ENCODE measurements around the gene PARP16. TPM values are rescaled to one million over a fixed set of nuclear protein-coding genes. Genes with fewer than 3 reads are reported as not detected.

Gene PARP16
- polyA plus RNA-seq, 2 of the 4 experiments (the other 2 are of a cell fraction): 7.5 to 9.8 TPM

- TF ChIP-seq ZNF302 (CRISPR knock-in tag; IDR thresholded peaks at IDR 0.05): no peak
Observed at GRCh38 chr15:65246026-65246714, 40.5 kb downstream of the PARP16 start (continued).

DNA sequence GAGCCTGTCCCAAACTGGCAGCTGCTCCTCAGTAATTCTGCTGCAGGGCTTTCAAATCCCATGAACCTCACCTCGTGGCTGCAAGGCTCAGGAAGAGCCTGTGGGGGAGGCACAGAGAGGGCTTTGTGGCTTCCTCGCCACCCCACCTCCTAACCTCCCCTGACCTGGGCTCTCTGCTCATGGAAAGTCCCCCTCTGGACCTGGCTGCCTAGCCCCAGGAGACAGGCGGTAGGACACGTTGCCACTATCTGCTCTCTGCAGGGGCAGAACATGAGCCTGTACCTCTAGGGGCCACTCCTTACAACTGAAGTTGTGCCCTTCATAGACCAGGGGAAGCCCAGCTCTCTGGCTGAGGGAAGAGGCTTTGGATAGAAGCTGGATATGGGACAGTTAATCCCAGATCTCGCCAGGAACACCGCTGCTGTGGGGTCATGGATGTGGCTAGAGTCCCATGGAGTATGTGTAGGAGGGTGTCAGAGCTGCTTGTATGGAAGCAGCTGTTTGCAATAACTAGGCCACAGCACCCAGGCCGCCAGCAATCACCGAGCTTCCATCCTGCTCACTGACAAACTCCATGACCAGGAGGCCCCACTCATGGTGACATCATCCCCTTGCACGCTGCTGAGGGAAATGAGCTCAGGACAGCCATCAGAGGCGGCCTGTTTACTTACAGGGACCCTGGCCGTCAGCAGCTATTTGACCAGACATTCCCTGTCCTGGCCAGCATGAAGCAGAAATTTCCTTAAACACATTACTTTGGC is 41.4 kb downstream of the PARP16 start:
- Histone ChIP-seq H3K27ac (no peak overlapping the region), H3K9me3 (no peaks in the 10 kb centered on the region), H3K4me3 (no peak overlapping the region), H3K4me2 (no peak overlapping the region), H3K4me1 (peaks cover 3% of the 10 kb centered on the region; the same call in 1 of the 3 replicates)
- FAIRE-seq (no peak), DNase-seq (ENCODE audit: low read depth in 1 of 2, low spot score in 1 of 2) (no peak), ATAC-seq (no peak)
- ChIA-PET CTCF (interaction anchor here (1.0 to 3.0 kb wide), 9 partner anchors 11 to 168 kb away, joined by 3 to 22 read pairs (median 4); no protein-coding TSS in a partner anchor), POLR2A (no interaction called here)
- no peak for TF ChIP-seq NFE2L2 (conservative IDR thresholded peaks at IDR 0.05; ENCODE audit: low read length)
- no peak for TF ChIP-seq HOXA7 (CRISPR knock-in tag; IDR thresholded peaks at IDR 0.05)
- TF ChIP-seq FOSL2 (IDR thresholded peaks at IDR 0.05): no peak
- TF ChIP-seq FOSL2 (CRISPR knock-in tag; IDR thresholded peaks at IDR 0.05): no peak
- no peak for TF ChIP-seq FOSB (CRISPR knock-in tag; IDR thresholded peaks at IDR 0.05)
- no peak for TF ChIP-seq RARB (CRISPR knock-in tag; IDR thresholded peaks at IDR 0.05)
- no peak for TF ChIP-seq HEYL (CRISPR knock-in tag; IDR thresholded peaks at IDR 0.05)
- no peak for TF ChIP-seq CBX8 (IDR thresholded peaks at IDR 0.05)
- TF ChIP-seq CBX2 (IDR thresholded peaks at IDR 0.05; ENCODE audit: borderline replicate concordance, low read depth): no peak
- no peak for TF ChIP-seq ZFP36 (IDR thresholded peaks at IDR 0.05; ENCODE audit: borderline replicate concordance, partially characterized antibody)
- TF ChIP-seq, protein P1, sequence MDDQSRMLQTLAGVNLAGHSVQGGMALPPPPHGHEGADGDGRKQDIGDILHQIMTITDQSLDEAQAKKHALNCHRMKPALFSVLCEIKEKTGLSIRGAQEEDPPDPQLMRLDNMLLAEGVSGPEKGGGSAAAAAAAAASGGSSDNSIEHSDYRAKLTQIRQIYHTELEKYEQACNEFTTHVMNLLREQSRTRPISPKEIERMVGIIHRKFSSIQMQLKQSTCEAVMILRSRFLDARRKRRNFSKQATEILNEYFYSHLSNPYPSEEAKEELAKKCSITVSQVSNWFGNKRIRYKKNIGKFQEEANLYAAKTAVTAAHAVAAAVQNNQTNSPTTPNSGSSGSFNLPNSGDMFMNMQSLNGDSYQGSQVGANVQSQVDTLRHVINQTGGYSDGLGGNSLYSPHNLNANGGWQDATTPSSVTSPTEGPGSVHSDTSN (IDR thresholded peaks at IDR 0.05): no peak
- no peak for TF ChIP-seq TP53 (CRISPR knock-in tag; IDR thresholded peaks at IDR 0.05)
- 75% methylated on average over 11 of the region's 11 CpGs for WGBS (ENCODE audit: missing lambda C conversion rate)

- H3K9me3 ChIP-seq: no peaks in the 10 kb centered on the region
- TF ChIP-seq HOXB13 (CRISPR knock-in tag; IDR thresholded peaks at IDR 0.05; ENCODE audit: low read depth) (no peak), ELK1 (IDR thresholded peaks at IDR 0.05; ENCODE audit: low read depth, low read length) (no peak), ZNF302 (CRISPR knock-in tag; IDR thresholded peaks at IDR 0.05) (no peak), KDM5A (IDR thresholded peaks at IDR 0.05) (no peak), SREBF2 (IDR thresholded peaks at IDR 0.05) (no peak), RCOR1 (IDR thresholded peaks at IDR 0.05; ENCODE audit: low read depth, low read length) (no peak), HOXB5 (CRISPR knock-in tag; IDR thresholded peaks at IDR 0.05) (no peak), NR3C1 (IDR thresholded peaks at IDR 0.05) (no peak), FOXS1 (CRISPR knock-in tag; IDR thresholded peaks at IDR 0.05) (no peak), RARB (CRISPR knock-in tag; IDR thresholded peaks at IDR 0.05) (no peak), MAFK (IDR thresholded peaks at IDR 0.05; ENCODE audit: partially characterized antibody) (no peak), EHMT2 (IDR thresholded peaks at IDR 0.05; ENCODE audit: low read depth) (no peak), HDAC2 (IDR thresholded peaks at IDR 0.05) (no peak), USF2 (IDR thresholded peaks at IDR 0.05) (no peak), ZC3H11A (IDR thresholded peaks at IDR 0.05) (no peak), TP53 (CRISPR knock-in tag; IDR thresholded peaks at IDR 0.05) (no peak), TFCP2L1 (CRISPR knock-in tag; IDR thresholded peaks at IDR 0.05) (no peak), CBX8 (IDR thresholded peaks at IDR 0.05) (no peak)
- TF ChIP-seq, protein P2, sequence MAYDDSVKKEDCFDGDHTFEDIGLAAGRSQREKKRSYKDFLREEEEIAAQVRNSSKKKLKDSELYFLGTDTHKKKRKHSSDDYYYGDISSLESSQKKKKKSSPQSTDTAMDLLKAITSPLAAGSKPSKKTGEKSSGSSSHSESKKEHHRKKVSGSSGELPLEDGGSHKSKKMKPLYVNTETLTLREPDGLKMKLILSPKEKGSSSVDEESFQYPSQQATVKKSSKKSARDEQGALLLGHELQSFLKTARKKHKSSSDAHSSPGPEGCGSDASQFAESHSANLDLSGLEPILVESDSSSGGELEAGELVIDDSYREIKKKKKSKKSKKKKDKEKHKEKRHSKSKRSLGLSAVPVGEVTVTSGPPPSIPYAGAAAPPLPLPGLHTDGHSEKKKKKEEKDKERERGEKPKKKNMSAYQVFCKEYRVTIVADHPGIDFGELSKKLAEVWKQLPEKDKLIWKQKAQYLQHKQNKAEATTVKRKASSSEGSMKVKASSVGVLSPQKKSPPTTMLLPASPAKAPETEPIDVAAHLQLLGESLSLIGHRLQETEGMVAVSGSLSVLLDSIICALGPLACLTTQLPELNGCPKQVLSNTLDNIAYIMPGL (CRISPR knock-in tag; IDR thresholded peaks at IDR 0.05; ENCODE audit: borderline replicate concordance): no peak
- TF ChIP-seq, protein P3, sequence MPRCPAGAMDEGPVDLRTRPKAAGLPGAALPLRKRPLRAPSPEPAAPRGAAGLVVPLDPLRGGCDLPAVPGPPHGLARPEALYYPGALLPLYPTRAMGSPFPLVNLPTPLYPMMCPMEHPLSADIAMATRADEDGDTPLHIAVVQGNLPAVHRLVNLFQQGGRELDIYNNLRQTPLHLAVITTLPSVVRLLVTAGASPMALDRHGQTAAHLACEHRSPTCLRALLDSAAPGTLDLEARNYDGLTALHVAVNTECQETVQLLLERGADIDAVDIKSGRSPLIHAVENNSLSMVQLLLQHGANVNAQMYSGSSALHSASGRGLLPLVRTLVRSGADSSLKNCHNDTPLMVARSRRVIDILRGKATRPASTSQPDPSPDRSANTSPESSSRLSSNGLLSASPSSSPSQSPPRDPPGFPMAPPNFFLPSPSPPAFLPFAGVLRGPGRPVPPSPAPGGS (IDR thresholded peaks at IDR 0.05): no peak
- FAIRE-seq (no peak), DNase-seq (ENCODE audit: low read depth in 1 of 2, low spot score in 1 of 2) (no peak), ATAC-seq (no peak)
- H3K27ac ChIP-seq: no peak overlapping the region
- CTCF ChIA-PET: no interaction called here
- peaks cover 3% of the 10 kb centered on the region; the same call in 1 of the 3 replicates for H3K4me1 ChIP-seq
- POLR2A ChIA-PET: no interaction called here
- H3K4me3 ChIP-seq: no peak overlapping the region
- no peak overlapping the region for H3K4me2 ChIP-seq
Observed at GRCh38 chr15:65244638-65245037, 42.0 kb downstream of the PARP16 start.
